ENCODE measurements around the gene BAG1. TPM values are rescaled to one million over a fixed set of nuclear protein-coding genes. Genes with fewer than 3 reads are reported as not detected.

BAG1 gene
- 39.5 TPM for polyA plus RNA-seq (2013, experiment 1 of 2)
- polyA plus RNA-seq (2013, experiment 2 of 2): 38.2 TPM

- Histone ChIP-seq H4K91ac (ENCODE audit: low read depth, low read length, poor library complexity) (no peak within 1 kb of the TSS), H3K14ac (ENCODE audit: low read length) (peak within 1 kb of the TSS; percentile 91), H3K4me2 (ENCODE audit: insufficient read depth, low read length, poor library complexity, severe bottlenecking) (peak within 1 kb of the TSS; percentile 90), H3K27ac (replicated peaks; ENCODE audit: low read length) (peak within 1 kb of the TSS; percentile 47), H3K23ac (ENCODE audit: low read depth, low read length, poor library complexity) (peak within 1 kb of the TSS; percentile 75), H2AFZ (ENCODE audit: low read length) (peak within 1 kb of the TSS; percentile 95), H3K18ac (ENCODE audit: low read length) (peak within 1 kb of the TSS; percentile 90), H3K9ac (ENCODE audit: low read depth, low read length, poor library complexity) (peak within 1 kb of the TSS; percentile 98), H4K8ac (ENCODE audit: low read depth, low read length) (no peak within 1 kb of the TSS), H3K79me1 (ENCODE audit: low read depth, low read length) (peaks cover 9% of the 10 kb centered on the region), H3K4me1 (ENCODE audit: control insufficient read depth in 2 of 2, insufficient read depth in 1 of 2, low read depth in 1 of 2, low read length in 2 of 2) (peaks cover 7 to 14% of the 10 kb centered on the region in 2 donors), H2BK12ac (ENCODE audit: low read length) (no peak within 1 kb of the TSS), H2BK15ac (ENCODE audit: low read length) (no peak within 1 kb of the TSS), H2BK120ac (ENCODE audit: low read depth, low read length) (peak within 1 kb of the TSS; percentile 66), H3K27me3 (ENCODE audit: control insufficient read depth in 3 of 3, insufficient read depth in 3 of 3, low read depth in 1 of 3, low read length in 3 of 3) (no peaks in the 10 kb centered on the region), H3K9me3 (replicated peaks in 1 of 2; ENCODE audit: control insufficient read depth in 2 of 2, insufficient read depth in 1 of 2, low read depth in 1 of 2, low read length in 2 of 2) (no peaks in the 10 kb centered on the region), H3K36me3 (replicated peaks in 1 of 2; ENCODE audit: control insufficient read depth in 2 of 2, insufficient read depth in 2 of 2, low read length in 2 of 2) (peaks cover 14 to 62% of the 10 kb centered on the region in 2 donors), H2AK5ac (ENCODE audit: low read depth, low read length) (peak within 1 kb of the TSS; percentile 60), H3K4ac (ENCODE audit: low read length) (no peak within 1 kb of the TSS), H3K4me3 (ENCODE audit: low read length in 2 of 2) (peak within 1 kb of the TSS; percentile 85 to 95), H2BK5ac (ENCODE audit: low read length) (no peak within 1 kb of the TSS)
- peak; percentile 98 for DNase-seq (ENCODE audit: low spot score)
- WGBS, 2 donors (ENCODE audit: extremely low coverage in 2 of 2, insufficient read length in 2 of 2, insufficient replicate concordance in 1 of 2): no CpG with 5 or more reads among the region's 67 CpGs
These were observed at the start of gene BAG1, which contains the start of gene CHMP5 for GRCh38 chr9:33264473-33265177. Gene BAG1, minus strand, starts transcription at chr9:33264708. Gene CHMP5, plus strand, starts transcription at chr9:33265049. Its CDS starts 30 bp downstream, at chr9:33265079.

- Histone ChIP-seq H3K14ac (ENCODE audit: low read length) (no peak overlapping the region), H4K8ac (ENCODE audit: low read depth, low read length) (no peak overlapping the region), H3K4ac (ENCODE audit: low read length) (no peak overlapping the region), H3K27ac (replicated peaks; ENCODE audit: low read length) (no peak overlapping the region), H3K9ac (ENCODE audit: low read depth, low read length, poor library complexity) (no peak overlapping the region), H3K4me3 (ENCODE audit: low read length in 2 of 2) (no peak overlapping the region), H2BK15ac (ENCODE audit: low read length) (no peak overlapping the region), H3K27me3 (ENCODE audit: control insufficient read depth in 3 of 3, insufficient read depth in 3 of 3, low read depth in 1 of 3, low read length in 3 of 3) (no peaks in the 10 kb centered on the region), H2BK5ac (ENCODE audit: low read length) (no peak overlapping the region), H3K4me1 (ENCODE audit: control insufficient read depth in 2 of 2, insufficient read depth in 1 of 2, low read depth in 1 of 2, low read length in 2 of 2) (no peaks in the 10 kb centered on the region), H3K79me1 (ENCODE audit: low read depth, low read length) (peaks cover 2% of the 10 kb centered on the region), H3K18ac (ENCODE audit: low read length) (no peak overlapping the region), H3K23ac (ENCODE audit: low read depth, low read length, poor library complexity) (no peak overlapping the region), H3K36me3 (replicated peaks in 1 of 2; ENCODE audit: control insufficient read depth in 2 of 2, insufficient read depth in 2 of 2, low read length in 2 of 2) (peaks cover 26 to 97% of the 10 kb centered on the region in 2 donors), H3K9me3 (replicated peaks in 1 of 2; ENCODE audit: control insufficient read depth in 2 of 2, insufficient read depth in 1 of 2, low read depth in 1 of 2, low read length in 2 of 2) (peaks cover 0 to 2% of the 10 kb centered on the region in 2 donors), H3K4me2 (ENCODE audit: insufficient read depth, low read length, poor library complexity, severe bottlenecking) (no peak overlapping the region), H2BK120ac (ENCODE audit: low read depth, low read length) (no peak overlapping the region), H2BK12ac (ENCODE audit: low read length) (no peak overlapping the region), H2AFZ (ENCODE audit: low read length) (no peak overlapping the region), H4K91ac (ENCODE audit: low read depth, low read length, poor library complexity) (no peak overlapping the region), H2AK5ac (ENCODE audit: low read depth, low read length) (no peak overlapping the region)
- WGBS, 2 donors (ENCODE audit: extremely low coverage in 2 of 2, insufficient read length in 2 of 2, insufficient replicate concordance in 1 of 2): no CpG with 5 or more reads among the region's 2 CpGs
- no peak for DNase-seq (ENCODE audit: low spot score)
These were observed 47.4 kb upstream of the BAG1 start for GRCh38 chr9:33311953-33312352.

- no CpG with 5 or more reads among the region's 2 CpGs for WGBS, 2 donors (ENCODE audit: extremely low coverage in 2 of 2, insufficient read length in 2 of 2, insufficient replicate concordance in 1 of 2)
- Histone ChIP-seq H3K27me3 (ENCODE audit: control insufficient read depth in 3 of 3, insufficient read depth in 3 of 3, low read depth in 1 of 3, low read length in 3 of 3) (no peaks in the 10 kb centered on the region), H2BK5ac (ENCODE audit: low read length) (no peak overlapping the region), H3K4me3 (ENCODE audit: low read length in 2 of 2) (no peak overlapping the region), H3K4me1 (ENCODE audit: control insufficient read depth in 2 of 2, insufficient read depth in 1 of 2, low read depth in 1 of 2, low read length in 2 of 2) (no peaks in the 10 kb centered on the region), H3K4me2 (ENCODE audit: insufficient read depth, low read length, poor library complexity, severe bottlenecking) (no peak overlapping the region), H3K9ac (ENCODE audit: low read depth, low read length, poor library complexity) (no peak overlapping the region), H2AK5ac (ENCODE audit: low read depth, low read length) (no peak overlapping the region), H2BK15ac (ENCODE audit: low read length) (no peak overlapping the region), H4K8ac (ENCODE audit: low read depth, low read length) (no peak overlapping the region), H3K36me3 (replicated peaks in 1 of 2; ENCODE audit: control insufficient read depth in 2 of 2, insufficient read depth in 2 of 2, low read length in 2 of 2) (peaks cover 28 to 98% of the 10 kb centered on the region in 2 donors), H3K27ac (replicated peaks; ENCODE audit: low read length) (no peak overlapping the region), H3K18ac (ENCODE audit: low read length) (no peak overlapping the region), H2BK120ac (ENCODE audit: low read depth, low read length) (no peak overlapping the region), H3K4ac (ENCODE audit: low read length) (no peak overlapping the region), H2BK12ac (ENCODE audit: low read length) (no peak overlapping the region), H3K79me1 (ENCODE audit: low read depth, low read length) (peaks cover 2% of the 10 kb centered on the region), H2AFZ (ENCODE audit: low read length) (no peak overlapping the region), H4K91ac (ENCODE audit: low read depth, low read length, poor library complexity) (no peak overlapping the region), H3K14ac (ENCODE audit: low read length) (no peak overlapping the region), H3K9me3 (replicated peaks in 1 of 2; ENCODE audit: control insufficient read depth in 2 of 2, insufficient read depth in 1 of 2, low read depth in 1 of 2, low read length in 2 of 2) (peaks cover 0 to 2% of the 10 kb centered on the region in 2 donors), H3K23ac (ENCODE audit: low read depth, low read length, poor library complexity) (no peak overlapping the region)
- no peak for DNase-seq (ENCODE audit: low spot score)
These were observed 46.2 kb upstream of the BAG1 start for GRCh38 chr9:33310748-33311147.

GRCh38 chr9:33309903-33310302 lies 45.4 kb upstream of the BAG1 start:
- Histone ChIP-seq H2BK120ac (ENCODE audit: low read depth, low read length) (no peak overlapping the region), H3K36me3 (replicated peaks in 1 of 2; ENCODE audit: control insufficient read depth in 2 of 2, insufficient read depth in 2 of 2, low read length in 2 of 2) (peaks cover 30 to 98% of the 10 kb centered on the region in 2 donors), H3K4me1 (ENCODE audit: control insufficient read depth in 2 of 2, insufficient read depth in 1 of 2, low read depth in 1 of 2, low read length in 2 of 2) (no peaks in the 10 kb centered on the region), H2BK15ac (ENCODE audit: low read length) (no peak overlapping the region), H4K8ac (ENCODE audit: low read depth, low read length) (no peak overlapping the region), H3K23ac (ENCODE audit: low read depth, low read length, poor library complexity) (no peak overlapping the region), H2AFZ (ENCODE audit: low read length) (no peak overlapping the region), H2BK5ac (ENCODE audit: low read length) (no peak overlapping the region), H3K27ac (replicated peaks; ENCODE audit: low read length) (no peak overlapping the region), H3K4me3 (ENCODE audit: low read length in 2 of 2) (no peak overlapping the region), H3K4ac (ENCODE audit: low read length) (no peak overlapping the region), H3K4me2 (ENCODE audit: insufficient read depth, low read length, poor library complexity, severe bottlenecking) (no peak overlapping the region), H3K14ac (ENCODE audit: low read length) (no peak overlapping the region), H3K9ac (ENCODE audit: low read depth, low read length, poor library complexity) (no peak overlapping the region), H2BK12ac (ENCODE audit: low read length) (no peak overlapping the region), H3K79me1 (ENCODE audit: low read depth, low read length) (peaks cover 2% of the 10 kb centered on the region), H3K18ac (ENCODE audit: low read length) (no peak overlapping the region), H2AK5ac (ENCODE audit: low read depth, low read length) (no peak overlapping the region), H3K9me3 (replicated peaks in 1 of 2; ENCODE audit: control insufficient read depth in 2 of 2, insufficient read depth in 1 of 2, low read depth in 1 of 2, low read length in 2 of 2) (peaks cover 0 to 2% of the 10 kb centered on the region in 2 donors), H3K27me3 (ENCODE audit: control insufficient read depth in 3 of 3, insufficient read depth in 3 of 3, low read depth in 1 of 3, low read length in 3 of 3) (no peaks in the 10 kb centered on the region), H4K91ac (ENCODE audit: low read depth, low read length, poor library complexity) (no peak overlapping the region)
- no CpG with 5 or more reads among the region's 1 CpG for WGBS, 2 donors (ENCODE audit: extremely low coverage in 2 of 2, insufficient read length in 2 of 2, insufficient replicate concordance in 1 of 2)
- no peak for DNase-seq (ENCODE audit: low spot score)

All from neuronal stem cell (in vitro differentiated cells).